Activated CD4-positive, alpha-beta memory T cell treated with anti-CD3 and anti-CD28 coated beads for 36 hours (primary cell): ENCODE data around the gene IGF1R. TPM values are rescaled to one million over a fixed set of nuclear protein-coding genes. Genes with fewer than 3 reads are reported as not detected.

ENCODE experiments used
- CTCF ChIA-PET: fragments of 350-600 bp; sonication (Branson Sonifier 250); formaldehyde crosslinking; loops from one replicate; lab custom pipeline; 2021; ENCODE audit warnings: antibody characterized with exemption, inconsistent platforms; lab: Charles Lee
- POLR2A ChIA-PET: fragments of 350-600 bp; sonication (Branson Sonifier 250); formaldehyde crosslinking; loops from one replicate; lab custom pipeline; 2021; ENCODE audit warnings: antibody characterized with exemption; lab: Charles Lee
- DNase-seq: peaks from one replicate; pipeline ENCODE4 v3.0.0-alpha.2; 2020
- H3K27ac Mint-ChIP-seq: one replicate; pipeline ENCODE4 v1.8.0; 2021; ENCODE audit warnings: mixed read lengths
- H3K27me3 Mint-ChIP-seq: one replicate; pipeline ENCODE4 v1.8.0; 2021; ENCODE audit warnings: mixed read lengths
- H3K36me3 Mint-ChIP-seq: one replicate; pipeline ENCODE4 v1.8.0; 2021; ENCODE audit warnings: mixed read lengths
- H3K4me1 Mint-ChIP-seq: one replicate; pipeline ENCODE4 v1.8.0; 2021; ENCODE audit warnings: low read depth, mixed read lengths
- H3K4me3 Mint-ChIP-seq: one replicate; pipeline ENCODE4 v1.8.0; 2021; ENCODE audit warnings: mild to moderate bottlenecking, mixed read lengths
- H3K9me3 Mint-ChIP-seq: one replicate; pipeline ENCODE4 v1.8.0; 2021; ENCODE audit warnings: mixed read lengths
- intact Hi-C: fragments of 100-400 bp; cut with micrococcal nuclease; formaldehyde crosslinking; loops from one replicate; pipeline ENCODE4 v1.15.1; 2023
- total RNA-seq, 2 experiments: library from RNA; stranded (reverse); gene quantifications; one replicate each; pipeline ENCODE4 v1.2.3, GENCODE V29; 2021

The IGF1R gene
- total RNA-seq, 2 experiments from 2014 or later, result 13.2 to 14.8 TPM

- DNase-seq, result no peak
- no peaks in the 10 kb centered on the region for H3K36me3 Mint-ChIP-seq
- no peak overlapping the region for H3K4me3 Mint-ChIP-seq
- no peak overlapping the region for H3K27ac Mint-ChIP-seq
- ChIA-PET POLR2A (no interaction called here), CTCF (no interaction called here)
- H3K27me3 Mint-ChIP-seq, result no peaks in the 10 kb centered on the region
- H3K9me3 Mint-ChIP-seq, result no peaks in the 10 kb centered on the region
- intact Hi-C loops, result no loop called here
- H3K4me1 Mint-ChIP-seq, result peaks cover 16% of the 10 kb centered on the region
Observed at GRCh38 chr15:98677345-98678059, 29.2 kb downstream of the IGF1R start.

GRCh38 chr15:98678484-98678883 lies 30.1 kb downstream of the IGF1R start:
- Mint-ChIP-seq H3K36me3 (no peaks in the 10 kb centered on the region), H3K4me3 (no peak overlapping the region), H3K9me3 (no peaks in the 10 kb centered on the region), H3K27me3 (no peaks in the 10 kb centered on the region), H3K27ac (no peak overlapping the region), H3K4me1 (peaks cover 24% of the 10 kb centered on the region)
- POLR2A ChIA-PET, result no interaction called here
- CTCF ChIA-PET, result no interaction called here
- no peak for DNase-seq
- intact Hi-C loops, result no loop called here

- intact Hi-C loops, result no loop called here
- peaks cover 29% of the 10 kb centered on the region for H3K4me1 Mint-ChIP-seq
- H3K36me3 Mint-ChIP-seq, result no peaks in the 10 kb centered on the region
- H3K27ac Mint-ChIP-seq, result no peak overlapping the region
- POLR2A ChIA-PET, result no interaction called here
- CTCF ChIA-PET, result no interaction called here
- DNase-seq, result no peak
- no peaks in the 10 kb centered on the region for H3K27me3 Mint-ChIP-seq
- H3K4me3 Mint-ChIP-seq, result no peak overlapping the region
- no peaks in the 10 kb centered on the region for H3K9me3 Mint-ChIP-seq
Observed at GRCh38 chr15:98681061-98681460, 32.7 kb downstream of the IGF1R start.

- Mint-ChIP-seq H3K27ac (no peak overlapping the region), H3K9me3 (no peaks in the 10 kb centered on the region), H3K36me3 (no peaks in the 10 kb centered on the region), H3K4me3 (no peak overlapping the region), H3K27me3 (no peaks in the 10 kb centered on the region), H3K4me1 (peaks cover 38% of the 10 kb centered on the region)
- intact Hi-C loops, result no loop called here
- DNase-seq, result no peak
- POLR2A ChIA-PET, result no interaction called here
- CTCF ChIA-PET, result no interaction called here
Observed at GRCh38 chr15:98682992-98683701, 34.8 kb downstream of the IGF1R start.

- ChIA-PET CTCF (no interaction called here), POLR2A (no interaction called here)
- no peak overlapping the region for H3K4me3 Mint-ChIP-seq
- H3K27ac Mint-ChIP-seq, result no peak overlapping the region
- H3K9me3 Mint-ChIP-seq, result no peaks in the 10 kb centered on the region
- H3K4me1 Mint-ChIP-seq, result peaks cover 38% of the 10 kb centered on the region
- no peaks in the 10 kb centered on the region for H3K36me3 Mint-ChIP-seq
- intact Hi-C loops, result loop anchor here (2.0 kb wide), 1 partner anchor 41 kb away; no protein-coding TSS in a partner anchor
- H3K27me3 Mint-ChIP-seq, result no peaks in the 10 kb centered on the region
- DNase-seq, result no peak
Observed at GRCh38 chr15:98683831-98684230, 35.5 kb downstream of the IGF1R start.

- H3K27me3 Mint-ChIP-seq, result no peaks in the 10 kb centered on the region
- H3K4me3 Mint-ChIP-seq, result no peak overlapping the region
- H3K4me1 Mint-ChIP-seq, result peaks cover 38% of the 10 kb centered on the region
- no peaks in the 10 kb centered on the region for H3K9me3 Mint-ChIP-seq
- POLR2A ChIA-PET, result no interaction called here
- intact Hi-C loops, result loop anchor here (2.0 kb wide), 1 partner anchor 40 kb away; no protein-coding TSS in a partner anchor
- CTCF ChIA-PET, result no interaction called here
- no peak for DNase-seq
- no peak overlapping the region for H3K27ac Mint-ChIP-seq
- H3K36me3 Mint-ChIP-seq, result no peaks in the 10 kb centered on the region
Observed at GRCh38 chr15:98684436-98684835, 36.1 kb downstream of the IGF1R start.

GRCh38 chr15:98684995-98685525 lies 36.7 kb downstream of the IGF1R start:
- no peaks in the 10 kb centered on the region for H3K9me3 Mint-ChIP-seq
- no peak overlapping the region for H3K4me3 Mint-ChIP-seq
- H3K27ac Mint-ChIP-seq, result no peak overlapping the region
- no peaks in the 10 kb centered on the region for H3K36me3 Mint-ChIP-seq
- ChIA-PET POLR2A (no interaction called here), CTCF (no interaction called here)
- intact Hi-C loops, result loop anchor here (2.0 kb wide), 1 partner anchor 40 kb away; no protein-coding TSS in a partner anchor
- DNase-seq, result no peak
- H3K4me1 Mint-ChIP-seq, result peaks cover 38% of the 10 kb centered on the region
- no peaks in the 10 kb centered on the region for H3K27me3 Mint-ChIP-seq

- CTCF ChIA-PET, result no interaction called here
- H3K27me3 Mint-ChIP-seq, result no peaks in the 10 kb centered on the region
- H3K4me3 Mint-ChIP-seq, result no peak overlapping the region
- H3K4me1 Mint-ChIP-seq, result peaks cover 31% of the 10 kb centered on the region
- no peaks in the 10 kb centered on the region for H3K36me3 Mint-ChIP-seq
- DNase-seq, result no peak
- intact Hi-C loops, result no loop called here
- POLR2A ChIA-PET, result no interaction called here
- H3K27ac Mint-ChIP-seq, result no peak overlapping the region
- H3K9me3 Mint-ChIP-seq, result no peaks in the 10 kb centered on the region
Observed at GRCh38 chr15:98686983-98687382, 38.6 kb downstream of the IGF1R start.

GRCh38 chr15:98689431-98689861 lies 41.1 kb downstream of the IGF1R start:
- Mint-ChIP-seq H3K36me3 (no peaks in the 10 kb centered on the region), H3K4me3 (no peak overlapping the region), H3K4me1 (peaks cover 10% of the 10 kb centered on the region), H3K27ac (no peak overlapping the region), H3K27me3 (no peaks in the 10 kb centered on the region), H3K9me3 (no peaks in the 10 kb centered on the region)
- DNase-seq, result no peak
- intact Hi-C loops, result no loop called here
- ChIA-PET CTCF (no interaction called here), POLR2A (interaction anchor here (0.7 kb wide), 1 partner anchor 248 kb away, joined by 3 read pairs; no protein-coding TSS in a partner anchor)

GRCh38 chr15:98690272-98690950 lies 42.1 kb downstream of the IGF1R start:
- ChIA-PET POLR2A (interaction anchor here (0.5 kb wide), 1 partner anchor 182 kb away, joined by 3 read pairs; no protein-coding TSS in a partner anchor), CTCF (no interaction called here)
- no peak for DNase-seq
- H3K36me3 Mint-ChIP-seq, result no peaks in the 10 kb centered on the region
- no peak overlapping the region for H3K4me3 Mint-ChIP-seq
- H3K4me1 Mint-ChIP-seq, result peaks cover 13% of the 10 kb centered on the region
- no peaks in the 10 kb centered on the region for H3K9me3 Mint-ChIP-seq
- intact Hi-C loops, result no loop called here
- H3K27ac Mint-ChIP-seq, result no peak overlapping the region
- peaks cover 4% of the 10 kb centered on the region for H3K27me3 Mint-ChIP-seq

GRCh38 chr15:98692213-98692612 lies 43.9 kb downstream of the IGF1R start:
- intact Hi-C loops, result no loop called here
- ChIA-PET POLR2A (no interaction called here), CTCF (interaction anchor here (0.8 kb wide), 1 partner anchor 249 kb away, joined by 4 read pairs; no protein-coding TSS in a partner anchor)
- H3K4me3 Mint-ChIP-seq, result no peak overlapping the region
- H3K36me3 Mint-ChIP-seq, result no peaks in the 10 kb centered on the region
- H3K27me3 Mint-ChIP-seq, result peaks cover 4% of the 10 kb centered on the region
- H3K27ac Mint-ChIP-seq, result no peak overlapping the region
- DNase-seq, result no peak
- no peaks in the 10 kb centered on the region for H3K9me3 Mint-ChIP-seq
- H3K4me1 Mint-ChIP-seq, result peaks cover 12% of the 10 kb centered on the region

- Mint-ChIP-seq H3K27ac (no peak overlapping the region), H3K4me1 (peaks cover 20% of the 10 kb centered on the region), H3K27me3 (peaks cover 4% of the 10 kb centered on the region), H3K9me3 (no peaks in the 10 kb centered on the region), H3K4me3 (no peak overlapping the region), H3K36me3 (no peaks in the 10 kb centered on the region)
- ChIA-PET CTCF (no interaction called here), POLR2A (no interaction called here)
- intact Hi-C loops, result no loop called here
- DNase-seq, result no peak
Observed at GRCh38 chr15:98694161-98694560, 45.8 kb downstream of the IGF1R start.
